OCI-LY3 (cell line): Measurements from ENCODE around the gene NPTN.

ENCODE experiments used
- CTCF ChIP-seq: fragments of 200-600, 300-600 bp; sonication (generic); IDR thresholded peaks from 2 replicates; pipeline ENCODE4 v1.5.1; 2014; ENCODE audit warnings: antibody characterized with exemption, low read length, low read depth
- EZH2phosphoT487 ChIP-seq: fragments of 200-600 bp; shearing (Covaris generic); IDR thresholded peaks from 2 replicates; pipeline ENCODE4 v1.6.1; 2018; ENCODE audit warnings: antibody characterized with exemption, mixed run types, low read depth

GRCh38 chr15:73582851-73583379 is 50.3 kb downstream of the NPTN start:
- TF ChIP-seq CTCF (no peak), EZH2phosphoT487 (no peak)
